B cell (primary cell): ENCODE measurements around the gene GRB10. TPM values are rescaled to one million over a fixed set of nuclear protein-coding genes. Genes with fewer than 3 reads are reported as not detected.

Experiments used
- ATAC-seq: fragments of 200-7000 bp; cut with Tn5 transposase; one replicate; pipeline ENCODE4 v1.10.0; 2021; ENCODE audit warnings: low read depth, mild to moderate bottlenecking, moderate number of reproducible peaks, moderate library complexity
- CTCF ChIA-PET: fragments of 350-600 bp; sonication (Branson Sonifier 250); formaldehyde crosslinking; loops from one replicate; lab custom pipeline; 2021; ENCODE audit warnings: antibody characterized with exemption, inconsistent platforms; lab: Charles Lee
- POLR2A ChIA-PET: fragments of 350-600 bp; sonication (Branson Sonifier 250); formaldehyde crosslinking; loops from one replicate; lab custom pipeline; 2021; ENCODE audit warnings: antibody characterized with exemption; lab: Charles Lee
- DNase-seq: peaks from one replicate; pipeline ENCODE4 v3.0.0; 2013
- H2AFZ ChIP-seq: 2 replicates; pipeline ENCODE4 v1.6.1; 2012; ENCODE audit warnings: mild to moderate bottlenecking, low read depth, low read length; ENCODE audit not compliant: insufficient read depth, poor library complexity, severe bottlenecking
- H3K27ac ChIP-seq, 2 donors: 1 replicate in 1 of 2; 2 replicates in 1 of 2; pipeline ENCODE4 v1.5.1; 2012 to 2013; ENCODE audit warnings: low read length in 2 of 2, mild to moderate bottlenecking in 2 of 2, moderate library complexity in 1 of 2
- H3K27me3 ChIP-seq, 4 experiments: fragments of 200-600 bp in 1 of 4; sonication (generic) in 1 of 4; replicated peaks in 1 of 4; 1 replicate in 2 of 4; 2 replicates in 2 of 4; pipeline versions ENCODE4 v1.6.1 to v1.7.0; 2013 to 2016; ENCODE audit warnings: low read length in 3 of 4, mild to moderate bottlenecking in 2 of 4, mixed read lengths in 1 of 4, moderate library complexity in 1 of 4; ENCODE audit not compliant: insufficient read depth in 4 of 4, control insufficient read depth in 3 of 4; ENCODE audit errors: control extremely low read depth in 1 of 4
- H3K36me3 ChIP-seq, 2 experiments: replicated peaks in 1 of 2; 1 replicate in 1 of 2; 2 replicates in 1 of 2; pipeline versions ENCODE4 v1.6.1 to v1.7.1; 2013; ENCODE audit warnings: low read length in 1 of 2; ENCODE audit not compliant: insufficient read depth in 2 of 2, control insufficient read depth in 1 of 2; ENCODE audit errors: control extremely low read depth in 1 of 2, extremely low read depth in 1 of 2
- H3K4me1 ChIP-seq, 2 donors: fragments of 200-600 bp in 1 of 2; sonication (generic) in 1 of 2; 1 replicate in 1 of 2; 2 replicates in 1 of 2; pipeline versions ENCODE4 v1.5.1 to v1.6.1; 2013 to 2017; ENCODE audit warnings: low read length in 2 of 2; ENCODE audit not compliant: control insufficient read depth in 2 of 2, insufficient read depth in 2 of 2
- H3K4me2 ChIP-seq: replicated peaks from 2 replicates; pipeline ENCODE3; 2012; ENCODE audit warnings: mild to moderate bottlenecking, low read depth, low read length; ENCODE audit not compliant: poor library complexity, severe bottlenecking
- H3K4me3 ChIP-seq, 5 experiments: fragments of 200-600 bp in 1 of 5; sonication (generic) in 1 of 5; 1 replicate in 3 of 5; 2 replicates in 2 of 5; pipeline versions ENCODE4 v1.5.1 to v1.7.0; 2011 to 2016; ENCODE audit warnings: low read length in 4 of 5, mild to moderate bottlenecking in 4 of 5, low read depth in 2 of 5, control low read depth in 1 of 5, moderate library complexity in 1 of 5; ENCODE audit not compliant: insufficient read depth in 1 of 5; ENCODE audit errors: control extremely low read depth in 1 of 5, extremely low read depth in 1 of 5
- H3K79me2 ChIP-seq: fragments of 200-600 bp; sonication (generic); one replicate; pipeline ENCODE4 v1.6.0; 2016; ENCODE audit warnings: low read length; ENCODE audit not compliant: control insufficient read depth, insufficient read depth
- H3K9ac ChIP-seq: fragments of 200-600 bp; sonication (generic); 2 replicates; pipeline ENCODE4 v1.6.1; 2017; ENCODE audit warnings: mild to moderate bottlenecking, low read length, moderate library complexity
- H3K9me3 ChIP-seq, 3 donors: one replicate each; pipeline versions ENCODE4 v1.6.1 to v1.7.1; 2013; ENCODE audit warnings: low read length in 2 of 3; ENCODE audit not compliant: control insufficient read depth in 2 of 3, insufficient read depth in 1 of 3; ENCODE audit errors: control extremely low read depth in 1 of 3
- H4K20me1 ChIP-seq: 2 replicates; pipeline ENCODE4 v1.6.0; 2012; ENCODE audit warnings: mild to moderate bottlenecking, low read length; ENCODE audit not compliant: insufficient read depth, control insufficient read depth, poor library complexity, severe bottlenecking
- H3K27ac Mint-ChIP-seq: one replicate; pipeline ENCODE4 v1.8.0; 2021; ENCODE audit warnings: mixed read lengths
- H3K27me3 Mint-ChIP-seq: one replicate; pipeline ENCODE4 v1.8.0; 2021; ENCODE audit warnings: mixed read lengths
- H3K4me1 Mint-ChIP-seq: one replicate; pipeline ENCODE4 v1.8.0; 2021; ENCODE audit warnings: mixed read lengths
- H3K4me3 Mint-ChIP-seq: one replicate; pipeline ENCODE4 v1.8.0; 2021; ENCODE audit warnings: mixed read lengths
- H3K9me3 Mint-ChIP-seq: one replicate; pipeline ENCODE4 v1.8.0; 2022; ENCODE audit warnings: mixed read lengths; ENCODE audit not compliant: insufficient read depth
- CTCF ChIP-seq: fragments of 200-600 bp; IDR thresholded peaks from one replicate; pipeline ENCODE4 v1.8.0; 2022; ENCODE audit warnings: antibody characterized with exemption, mild to moderate bottlenecking
- EZH2 ChIP-seq: IDR thresholded peaks from 2 replicates; pipeline ENCODE4 v1.6.1; 2012; ENCODE audit warnings: borderline replicate concordance, low read depth, mild to moderate bottlenecking, moderate library complexity, low read length; ENCODE audit not compliant: insufficient read depth, poor library complexity, severe bottlenecking
- WGBS: methylation state at CpG from one replicate; pipeline ENCODE4 v1.1.5; 2013; ENCODE audit warnings: missing lambda C conversion rate; ENCODE audit not compliant: insufficient coverage; 5-methylcytosine and 5-hydroxymethylcytosine counted together
- intact Hi-C: fragments of 100-400 bp; cut with micrococcal nuclease; formaldehyde crosslinking; loops from one replicate; pipeline ENCODE4 v1.10.0; 2022
- polyA plus RNA-seq: library from polyadenylated mRNA; depleted of rRNA; stranded (reverse); fragments of >200 nt; gene quantifications from 2 replicates; pipeline ENCODE4 v1.2.3, GENCODE V29; 2012
- total RNA-seq, 2 donors: library from RNA; stranded (reverse); fragments of 120-200 nt in 1 of 2; gene quantifications; 1 replicate in 1 of 2; 2 replicates in 1 of 2; pipeline versions ENCODE4 v1.2.3 to v1.2.4, GENCODE V29; 2013 to 2022

GRB10 gene
- total and polyA plus RNA-seq, 2 donors (not counting 1 experiment from before 2014, with no cell fraction given), result 0.04 TPM; not detected in 1

DNA sequence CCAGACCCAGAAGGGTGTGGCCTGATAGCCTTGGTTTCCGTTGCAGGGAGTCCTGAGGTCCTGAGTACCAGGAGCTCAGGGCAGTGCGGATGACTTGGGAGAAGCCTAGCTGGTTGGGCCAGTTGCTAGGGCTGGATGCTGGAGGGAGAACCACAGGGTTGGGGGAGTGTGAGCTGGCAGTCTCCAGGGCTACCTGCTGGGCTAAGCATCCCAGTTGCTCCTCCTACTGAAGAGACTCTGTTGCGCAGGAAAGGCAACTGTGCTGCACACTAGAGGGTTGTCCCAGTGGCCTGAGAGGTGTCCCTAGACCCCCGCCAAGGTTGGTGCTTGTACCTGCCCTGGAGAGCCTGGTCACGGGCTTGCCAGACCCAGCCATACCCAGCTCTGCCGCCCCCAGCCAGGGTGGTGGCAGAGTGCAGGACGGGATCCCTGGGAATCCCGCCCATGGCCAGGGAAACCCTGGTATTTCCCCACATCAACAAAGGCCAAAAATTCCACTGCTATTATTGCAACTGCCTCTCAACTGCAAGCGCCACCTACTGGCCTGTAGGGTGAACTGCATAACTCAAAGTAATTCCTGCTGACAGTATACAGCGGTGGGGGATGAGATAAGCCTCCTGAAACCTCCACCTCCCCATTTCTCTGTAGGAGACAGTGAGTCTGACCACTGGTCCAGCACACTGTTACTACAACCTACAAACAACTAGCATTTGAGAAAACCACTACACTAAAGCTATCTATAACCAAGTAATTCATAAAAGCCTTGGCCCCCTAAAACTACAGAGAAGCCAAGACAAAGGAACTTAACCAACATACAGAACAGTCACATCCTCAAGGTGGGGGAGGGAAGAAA, 149.9 kb downstream of the GRB10 start:
- Histone ChIP-seq H3K4me1 (peaks cover 0 to 6% of the 10 kb centered on the region in 2 donors), H3K4me3 (no peak overlapping the region), H4K20me1 (no peaks in the 10 kb centered on the region), H3K27me3 (peaks cover 0 to 9% (median 3%) of the 10 kb centered on the region in 4 experiments), H3K79me2 (no peaks in the 10 kb centered on the region), H2AFZ (no peak overlapping the region), H3K9ac (no peak overlapping the region), H3K4me2 (no peak overlapping the region), H3K36me3 (no peaks in the 10 kb centered on the region), H3K9me3 (peaks cover 0 to 3% (median 0%) of the 10 kb centered on the region in 3 donors), H3K27ac (no peak overlapping the region)
- Mint-ChIP-seq H3K27ac (no peak overlapping the region), H3K9me3 (no peaks in the 10 kb centered on the region), H3K4me3 (no peak overlapping the region), H3K4me1 (peaks cover 12% of the 10 kb centered on the region), H3K27me3 (peaks cover 36% of the 10 kb centered on the region)
- peak; percentile 73 for ATAC-seq
- POLR2A ChIA-PET, result no interaction called here
- CTCF ChIA-PET, result interaction anchor here (0.6 to 6.4 kb wide), 21 partner anchors 9 to 553 kb away, joined by 3 to 36 read pairs (median 5); partner anchors contain the start of gene ZPBP
- TF ChIP-seq EZH2 (no peak), CTCF (peak; percentile 96)
- peak; percentile 69 for DNase-seq
- 68% methylated on average over 10 of the region's 10 CpGs for WGBS
- intact Hi-C loops, result loop anchor here (1.0 kb wide), 3 partner anchors 164 to 490 kb away; no protein-coding TSS in a partner anchor

DNA sequence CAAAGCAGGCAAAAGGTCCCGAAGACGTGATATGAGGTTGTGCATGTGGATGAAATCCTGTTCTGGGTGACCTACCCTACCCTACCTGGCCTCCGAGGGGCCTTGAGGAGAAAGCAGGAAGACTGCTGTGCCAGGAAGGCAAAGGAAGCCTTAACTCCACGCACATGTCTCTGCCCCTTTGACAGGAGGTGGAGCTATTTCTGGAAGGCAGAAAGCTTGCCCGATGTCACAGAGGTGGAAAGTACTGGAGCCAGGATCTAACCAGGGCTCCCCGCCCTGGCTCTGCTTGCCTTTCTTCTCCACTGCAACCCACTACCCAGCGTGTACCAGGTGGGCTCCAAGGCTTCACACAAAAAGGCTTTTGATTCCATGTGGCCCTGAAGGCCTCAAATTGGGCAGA, 151.1 kb downstream of the GRB10 start:
- no peak overlapping the region for H3K9ac ChIP-seq
- intact Hi-C loops, result no loop called here
- WGBS, result 80% methylated on average over 3 of the region's 7 CpGs
- no peaks in the 10 kb centered on the region for H4K20me1 ChIP-seq
- Mint-ChIP-seq H3K27me3 (peaks cover 30% of the 10 kb centered on the region), H3K9me3 (no peaks in the 10 kb centered on the region), H3K4me3 (no peak overlapping the region), H3K4me1 (peaks cover 12% of the 10 kb centered on the region), H3K27ac (no peak overlapping the region)
- no peak overlapping the region for H2AFZ ChIP-seq
- peaks cover 0 to 9% (median 3%) of the 10 kb centered on the region in 4 experiments for H3K27me3 ChIP-seq
- ATAC-seq (no peak), DNase-seq (no peak)
- H3K4me3 ChIP-seq, result no peak overlapping the region
- no peak overlapping the region for H3K4me2 ChIP-seq
- H3K9me3 ChIP-seq, result peaks cover 0 to 3% (median 3%) of the 10 kb centered on the region in 3 donors
- H3K36me3 ChIP-seq, result no peaks in the 10 kb centered on the region
- H3K27ac ChIP-seq, result no peak overlapping the region
- H3K79me2 ChIP-seq, result no peaks in the 10 kb centered on the region
- TF ChIP-seq CTCF, result no peak
- TF ChIP-seq EZH2, result no peak
- ChIA-PET POLR2A (no interaction called here), CTCF (interaction anchor here (1.3 to 6.4 kb wide), 9 partner anchors 8 to 539 kb away, joined by 3 to 36 read pairs (median 17); partner anchors contain the start of gene ZPBP)
- H3K4me1 ChIP-seq, result peaks cover 0 to 6% of the 10 kb centered on the region in 2 donors
